ENCODE results near the gene DNAJB2.

GRCh38 chr2:219284501-219285372 is 5.6 kb downstream of the DNAJB2 start:
- TF ChIP-seq CTCF (IDR thresholded peaks at IDR 0.05) (no peak), POLR2A (IDR thresholded peaks at IDR 0.05) (no peak)

All from lower leg skin (tissue), 3 donors.